HG02763 (cell line): ENCODE data around the gene PHB1.
"Not testable (repeated sequence)": the region's sequence is repeated elsewhere in the genome, so short reads cannot be mapped to it uniquely, and the experiment has no call there.

Experiments used
- ATAC-seq: cut with Tn5 transposase; IDR thresholded peaks from one replicate; pipeline ENCODE4 v1.9.1; 2021; ENCODE audit warnings: mild to moderate bottlenecking, moderate library complexity; ENCODE audit not compliant: unreplicated experiment

PHB1 gene

DNA sequence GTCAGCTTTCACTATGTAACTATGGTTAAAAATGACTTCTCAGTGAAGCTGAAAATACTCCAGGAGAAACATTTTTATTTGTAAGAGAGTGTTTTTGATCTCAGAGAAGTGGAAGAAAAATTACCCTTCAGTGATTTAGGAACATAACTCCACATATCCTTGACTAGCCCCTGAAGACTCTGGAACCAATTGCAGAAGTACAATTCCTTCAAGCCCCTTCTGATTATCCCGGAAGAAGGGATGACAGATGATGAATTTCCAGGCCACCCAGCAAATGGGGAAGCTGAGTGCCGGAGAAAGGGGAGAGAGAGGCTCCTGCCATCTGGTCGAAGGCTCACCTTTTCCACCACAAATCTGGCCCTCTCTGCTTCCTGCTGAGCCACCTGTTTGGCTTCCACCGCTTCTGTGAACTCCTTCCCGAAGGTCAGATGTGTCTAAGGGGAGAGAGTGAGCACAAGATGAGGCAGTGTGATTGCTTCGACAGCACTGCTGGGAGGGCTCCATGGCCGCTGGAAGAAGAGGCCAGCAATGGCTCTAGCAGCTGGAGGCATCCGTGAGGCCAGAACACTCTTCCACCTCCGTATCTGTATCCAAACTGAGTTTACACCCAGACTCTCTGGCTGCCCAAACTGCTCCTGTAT lies 8.1 kb downstream of the PHB1 start:
- ATAC-seq = no peak

DNA sequence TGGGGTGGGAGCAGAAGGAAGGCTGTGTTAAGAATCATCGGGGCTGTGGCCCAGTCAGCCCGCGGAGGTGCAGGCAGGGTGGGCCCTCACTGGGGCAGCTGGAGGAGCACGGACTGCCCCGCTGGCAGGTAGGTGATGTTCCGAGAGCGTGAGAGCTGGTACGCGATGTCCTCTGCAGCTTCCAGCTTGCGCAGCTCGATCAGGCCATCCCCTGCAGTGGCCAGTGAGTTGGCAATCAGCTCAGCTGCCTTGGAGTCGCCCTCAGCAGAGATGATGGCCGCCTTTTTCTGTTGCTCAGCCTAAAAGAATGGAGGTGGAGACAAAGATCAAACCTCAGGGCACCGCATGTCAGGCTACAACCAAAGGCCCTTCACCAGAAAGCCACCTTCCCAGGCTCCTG lies 9.8 kb downstream of the PHB1 start:
- no peak for ATAC-seq

DNA sequence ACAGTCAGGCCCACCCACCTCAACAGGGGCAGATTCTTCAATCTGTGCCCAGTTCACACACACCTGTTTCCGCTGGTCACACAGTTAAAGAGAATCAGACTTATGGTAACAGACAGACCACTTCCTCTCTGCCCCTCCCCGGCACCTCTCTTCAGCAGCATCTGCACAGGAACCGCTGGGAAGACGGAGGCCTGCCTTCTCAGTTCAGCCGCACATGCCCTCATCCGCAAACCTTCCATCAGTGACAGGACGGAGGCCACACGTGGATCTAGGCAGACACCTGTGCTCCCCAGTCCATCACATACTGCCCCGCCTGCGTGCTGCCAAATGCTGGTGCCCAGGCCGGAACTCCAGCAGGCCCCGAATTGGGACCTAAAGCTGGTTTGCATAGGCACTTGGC lies 10.3 kb downstream of the PHB1 start:
- ATAC-seq = no peak

DNA sequence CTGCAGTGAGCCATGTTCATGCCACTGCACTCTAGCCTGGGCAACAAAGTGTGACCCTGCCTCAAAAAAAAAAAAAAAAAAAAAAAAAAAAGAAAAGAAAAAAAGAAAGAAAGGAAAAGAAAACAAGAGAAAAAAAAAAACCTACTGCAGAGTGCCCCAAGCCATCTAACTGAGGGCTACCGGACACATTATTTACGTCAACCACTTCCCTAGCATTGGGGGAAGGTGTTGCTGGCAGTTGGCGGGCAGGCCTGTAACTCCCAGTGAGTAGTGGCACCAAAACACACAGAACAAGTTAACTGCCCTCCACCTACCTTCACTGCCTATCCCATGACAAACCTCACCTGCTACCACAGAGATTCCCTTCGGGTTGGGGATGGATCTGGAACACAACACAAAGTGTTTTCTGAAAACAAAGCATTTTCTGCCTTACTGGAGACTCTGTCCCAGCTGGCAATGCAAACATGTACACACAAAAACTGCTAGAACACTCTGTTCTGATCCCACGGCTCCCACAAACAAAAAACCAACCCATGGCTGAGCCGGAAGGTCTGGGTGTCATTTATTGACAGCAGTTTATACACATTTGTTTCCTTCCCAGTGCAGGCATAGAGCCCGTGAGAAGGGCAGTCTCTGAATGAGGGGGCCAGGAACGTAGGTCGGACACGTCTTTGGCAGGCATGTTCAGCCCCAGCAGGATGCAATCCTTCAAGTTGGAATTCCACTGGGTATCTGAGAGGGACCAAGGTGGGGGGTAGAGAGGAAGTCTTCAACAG lies 11.0 kb downstream of the PHB1 start:
- no peak for ATAC-seq

DNA sequence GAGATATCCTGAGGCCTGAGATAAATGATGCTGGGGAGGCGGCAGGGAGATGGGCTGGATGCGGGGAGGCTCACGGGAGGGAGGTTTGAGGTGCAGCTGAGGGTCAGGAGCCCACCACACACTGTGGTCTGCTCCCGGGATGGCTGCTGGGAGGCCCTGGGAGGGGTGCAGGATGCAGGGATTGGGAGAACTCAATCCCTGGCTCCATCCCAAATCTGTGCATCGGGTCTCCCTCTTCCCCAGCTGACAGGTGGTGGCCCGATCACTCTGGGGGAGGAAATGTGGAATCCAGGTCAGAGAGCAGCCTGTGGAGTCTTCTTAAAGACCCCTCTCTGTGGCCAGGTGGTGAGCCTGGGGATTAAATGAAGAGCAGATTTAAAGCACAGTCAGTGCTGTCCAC lies 12.0 kb downstream of the PHB1 start:
- ATAC-seq = no peak

DNA sequence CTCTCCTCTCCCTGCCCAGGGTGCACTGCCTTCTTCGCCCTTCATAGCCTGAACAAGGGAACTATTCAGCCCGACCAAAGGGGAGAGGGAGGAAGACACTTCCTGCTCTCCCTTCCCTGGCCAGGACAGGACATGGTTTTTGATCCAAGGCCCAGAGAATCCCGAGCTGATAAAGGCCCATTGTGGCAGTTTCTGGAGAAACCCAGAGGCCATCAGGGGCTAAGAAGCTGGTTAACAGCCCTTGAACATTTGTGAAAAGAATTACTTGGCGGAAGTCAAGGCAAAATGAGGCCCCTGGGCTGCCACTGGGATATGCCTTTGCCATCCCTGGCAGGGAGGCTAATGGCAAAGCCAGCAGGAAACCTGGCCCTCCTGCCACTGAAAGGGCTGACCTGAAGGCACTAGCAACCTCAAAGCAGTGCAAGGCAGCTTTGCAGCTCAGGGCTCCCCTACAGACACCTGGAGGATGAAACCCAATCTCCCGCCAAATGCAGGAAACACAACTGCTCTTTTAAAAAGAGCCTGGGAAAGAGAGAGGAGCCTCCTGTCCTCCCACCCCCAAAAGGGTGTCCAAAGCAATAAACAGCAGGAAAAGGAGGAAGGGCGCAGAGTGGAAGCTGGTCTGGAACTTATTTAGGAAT lies 12.6 kb downstream of the PHB1 start:
- ATAC-seq = no peak

DNA sequence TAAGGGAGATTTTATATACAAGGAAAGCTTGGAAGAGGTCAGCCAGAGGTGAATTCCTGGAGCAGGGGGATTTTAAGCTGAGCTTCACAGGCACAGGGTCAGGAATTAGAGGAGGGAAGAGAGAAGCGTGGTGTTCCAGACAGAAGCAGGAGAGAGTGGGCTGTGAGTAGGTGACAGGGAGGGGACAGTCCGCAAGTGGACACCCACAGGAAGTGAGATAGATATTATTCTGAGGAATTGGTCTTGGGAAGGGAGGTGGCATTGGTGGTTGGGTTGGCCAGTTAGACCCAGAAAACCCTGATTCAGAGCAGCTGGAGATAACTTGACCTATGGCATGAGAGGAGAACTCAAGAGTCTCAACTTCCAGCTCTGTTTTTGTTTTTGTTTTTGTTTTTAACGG lies 14.7 kb downstream of the PHB1 start:
- no peak for ATAC-seq

DNA sequence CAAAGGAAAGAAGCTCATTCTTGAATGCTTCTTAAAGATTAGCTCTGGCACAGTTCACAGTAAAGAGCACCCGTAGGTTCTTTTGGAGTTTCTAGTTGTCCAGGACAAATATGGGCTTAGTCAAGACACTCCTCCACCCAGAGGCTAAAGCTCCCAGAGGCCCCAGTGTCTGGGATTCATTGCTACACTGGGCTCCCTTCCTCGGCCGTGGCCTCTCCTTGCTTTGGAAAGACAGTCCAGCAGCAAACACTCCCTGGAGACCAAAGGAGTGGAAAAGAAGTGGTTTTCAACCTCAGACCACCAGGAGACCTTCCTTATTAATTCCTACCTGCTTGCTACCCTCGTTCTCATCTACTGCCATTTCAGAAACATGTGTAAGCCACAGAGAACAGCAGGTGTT lies 17.1 kb downstream of the PHB1 start:
- ATAC-seq = no peak

DNA sequence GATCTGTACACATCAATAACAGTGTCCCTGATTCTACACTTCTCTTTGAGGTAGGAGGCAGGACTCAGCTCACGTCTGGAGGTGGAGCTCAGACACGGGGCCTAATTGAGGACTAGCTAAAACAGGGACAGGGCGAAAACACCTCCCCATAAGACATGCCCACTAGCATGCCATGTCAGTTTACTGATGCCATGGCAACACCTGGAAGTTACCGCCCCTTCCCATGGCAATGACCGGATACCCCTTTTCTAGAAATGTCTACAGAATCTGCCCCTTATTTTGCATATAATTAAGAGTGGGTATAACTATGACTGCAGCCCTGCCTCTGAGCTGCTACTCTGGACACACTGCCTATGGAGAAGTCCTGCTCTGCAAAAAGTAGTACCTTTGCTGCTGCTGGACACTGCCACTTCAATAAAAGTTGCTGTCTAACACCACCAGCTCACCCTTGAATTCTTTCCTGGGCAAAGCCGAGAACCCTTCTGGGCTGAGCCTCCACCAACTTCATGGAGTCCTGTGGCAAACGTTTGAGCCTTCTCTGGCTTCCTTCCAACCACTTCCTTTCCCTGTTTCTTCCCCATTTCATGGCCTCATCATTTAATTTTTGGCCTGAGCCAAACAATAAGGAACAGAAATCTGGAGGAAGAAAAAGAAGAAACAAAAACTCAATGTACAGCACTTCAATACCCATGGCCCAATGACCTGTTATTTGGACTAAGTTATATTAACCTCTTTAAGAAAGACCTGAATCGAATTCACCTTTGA lies 21.0 kb downstream of the PHB1 start:
- ATAC-seq = no peak

DNA sequence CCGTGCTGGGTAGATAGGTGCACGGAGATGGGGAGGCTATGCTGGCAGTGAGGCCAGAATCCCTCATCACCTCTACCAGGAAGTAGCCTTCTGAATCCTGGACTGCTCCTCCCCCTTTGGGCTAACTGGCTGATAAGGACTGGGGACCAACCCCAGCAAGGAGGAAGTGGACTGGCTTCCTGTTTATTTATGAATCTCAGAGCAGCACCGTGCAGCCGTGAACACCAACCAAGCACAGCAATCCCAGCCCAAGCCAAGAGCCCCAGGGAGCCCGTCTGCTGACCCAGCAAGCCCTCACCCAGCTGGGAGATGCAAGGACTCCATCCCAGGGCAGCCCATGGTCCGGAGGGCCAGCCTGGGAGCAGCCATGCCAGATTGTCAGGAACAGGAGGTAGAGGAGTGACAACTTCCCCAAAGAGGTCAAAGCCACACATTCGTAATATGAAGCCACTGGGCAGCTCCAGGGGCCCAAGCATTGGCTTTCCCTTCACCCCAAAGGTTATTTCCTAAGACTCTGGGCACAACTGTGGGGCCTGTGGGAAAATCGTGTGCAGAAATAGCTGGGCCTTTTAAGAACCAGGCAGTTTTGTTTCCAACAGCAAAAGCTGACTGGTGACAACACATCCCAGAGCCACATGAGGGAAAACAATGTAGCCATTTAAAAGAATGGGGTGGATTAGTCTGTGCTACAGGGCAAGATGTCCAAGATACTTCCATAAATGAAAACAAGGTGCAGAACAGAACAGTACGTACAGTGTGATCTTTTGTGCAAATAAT lies 23.9 kb downstream of the PHB1 start:
- ATAC-seq = no peak

DNA sequence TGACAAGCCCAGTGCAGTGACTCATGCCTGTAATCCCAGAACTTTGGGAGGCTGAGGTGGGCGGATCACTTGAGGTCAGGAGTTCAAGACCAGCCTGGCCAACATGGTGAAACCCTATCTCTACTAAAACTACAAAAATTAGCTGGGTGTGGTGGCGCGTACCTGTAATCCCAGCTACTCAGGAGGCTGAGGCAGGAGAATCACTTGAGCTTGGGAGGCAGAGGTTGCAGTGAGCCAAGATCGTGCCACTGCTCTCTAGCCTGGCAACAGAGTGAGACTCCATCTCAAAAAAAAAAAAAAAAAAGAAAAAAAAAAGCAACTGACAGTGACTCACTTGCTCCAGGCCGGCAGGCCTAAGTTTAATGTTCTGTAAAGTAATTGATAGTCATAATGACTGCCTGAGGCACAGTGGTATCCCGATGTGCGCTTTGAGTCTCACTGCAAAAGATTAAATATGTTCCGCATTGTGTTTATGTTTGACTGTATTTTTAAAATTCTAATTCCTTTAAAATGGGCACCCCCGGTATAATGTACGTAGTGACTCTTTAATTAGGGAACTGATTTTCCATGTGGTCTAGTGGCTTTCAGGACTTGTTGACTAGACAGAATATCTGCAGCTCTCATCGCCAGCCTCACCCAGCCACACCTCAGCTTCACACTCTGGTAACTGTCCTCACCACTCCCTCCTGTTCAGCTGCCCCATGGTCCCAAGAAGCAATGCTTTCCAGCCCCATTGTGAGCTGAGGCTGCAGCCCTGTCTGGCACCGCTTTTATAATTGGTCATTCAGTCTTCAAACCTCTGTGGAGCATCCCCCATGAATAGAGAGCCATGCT lies 25.0 kb downstream of the PHB1 start:
- ATAC-seq = not testable (repeated sequence)

DNA sequence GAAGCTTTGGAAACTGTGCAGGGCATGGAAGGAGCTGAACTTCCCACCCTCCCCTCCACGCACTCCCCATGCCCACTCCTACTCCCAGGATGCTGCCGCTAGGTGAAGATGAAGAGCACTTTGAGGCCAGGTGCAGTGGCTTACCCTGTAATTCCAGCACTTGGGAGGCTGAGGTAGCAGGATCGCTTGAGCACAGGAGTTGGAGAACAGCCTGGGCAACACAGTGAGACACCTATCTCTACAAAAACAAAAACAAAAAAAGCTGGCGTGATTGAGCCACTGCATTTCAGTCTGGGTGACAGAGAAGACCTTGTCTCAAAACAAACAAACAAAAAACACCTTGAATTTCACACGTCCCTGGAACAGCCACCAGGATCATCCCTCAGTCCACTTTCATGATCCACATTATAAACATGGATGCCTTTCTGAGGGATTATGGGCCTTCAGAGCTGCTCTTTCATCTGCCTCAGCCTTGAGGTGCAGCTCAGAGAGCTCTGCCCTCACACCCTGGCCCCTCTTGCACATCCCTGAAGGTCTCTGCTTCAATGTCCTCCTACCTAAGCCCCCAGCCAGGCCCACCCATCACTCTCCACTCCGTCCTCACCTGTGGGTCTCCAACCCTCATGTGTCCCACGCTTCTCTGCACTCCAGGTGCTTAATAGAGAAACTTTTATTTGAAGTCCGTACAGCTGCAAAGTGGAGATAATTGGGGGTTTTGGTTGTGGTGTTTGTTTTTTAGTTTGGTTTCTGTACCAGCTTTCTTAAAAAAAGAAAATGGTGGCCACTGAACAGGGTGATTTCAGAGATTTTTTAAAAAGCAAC lies 25.8 kb downstream of the PHB1 start:
- no peak for ATAC-seq

DNA sequence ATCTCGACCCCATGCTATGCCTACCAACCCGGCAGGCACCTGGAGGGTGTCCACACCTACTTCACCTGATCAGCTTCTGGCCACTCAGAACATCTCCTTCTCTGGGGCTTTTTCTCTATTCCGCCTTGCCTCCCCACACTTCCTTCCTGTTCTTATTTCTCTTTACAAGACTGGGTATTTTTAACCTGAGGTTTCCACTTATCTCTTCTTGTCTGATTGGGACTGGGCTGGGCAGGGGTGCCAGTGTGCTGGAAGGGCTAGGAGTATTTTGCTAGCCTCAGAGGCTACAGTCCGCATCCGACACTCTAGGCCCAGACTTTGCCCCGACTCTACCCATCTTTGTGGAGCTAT lies 26.4 kb downstream of the PHB1 start:
- ATAC-seq = no peak

DNA sequence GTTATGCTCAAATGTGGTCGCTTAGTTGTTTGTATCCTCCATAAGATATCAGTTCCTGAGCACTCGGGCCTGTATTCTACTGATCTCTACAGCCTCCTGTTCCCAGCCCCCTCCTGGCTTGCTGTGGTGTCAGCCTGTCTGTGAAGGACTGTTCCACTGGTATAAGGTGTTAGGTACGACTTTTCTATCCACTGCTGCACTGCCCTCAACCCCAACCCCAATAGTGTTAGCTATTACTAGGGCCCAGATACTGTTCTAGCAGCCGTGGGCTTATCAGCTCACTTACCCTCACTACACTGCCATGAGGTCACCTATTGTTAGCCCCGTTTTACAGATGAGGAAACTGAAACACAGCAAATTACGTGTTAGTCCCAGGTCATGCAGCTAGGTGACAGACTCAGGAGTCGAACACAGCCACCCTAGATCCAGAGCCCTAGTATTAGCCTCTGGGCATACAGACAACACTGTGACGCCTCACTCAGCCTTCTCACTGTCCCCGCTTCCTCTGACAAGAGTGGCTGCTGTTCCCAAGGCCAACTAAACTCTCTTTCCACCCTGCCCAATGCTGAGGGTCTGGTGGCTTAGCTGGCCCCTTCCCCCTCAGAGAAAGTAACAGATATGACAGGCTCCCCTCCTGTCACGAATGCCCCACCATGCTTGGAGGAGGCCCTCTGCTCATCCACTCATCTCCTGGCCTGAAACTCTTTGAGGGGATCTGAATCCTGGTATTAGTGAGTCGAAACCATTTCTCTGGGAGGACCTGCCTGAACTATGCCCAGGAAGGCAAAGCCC lies 27.0 kb downstream of the PHB1 start:
- no peak for ATAC-seq

DNA sequence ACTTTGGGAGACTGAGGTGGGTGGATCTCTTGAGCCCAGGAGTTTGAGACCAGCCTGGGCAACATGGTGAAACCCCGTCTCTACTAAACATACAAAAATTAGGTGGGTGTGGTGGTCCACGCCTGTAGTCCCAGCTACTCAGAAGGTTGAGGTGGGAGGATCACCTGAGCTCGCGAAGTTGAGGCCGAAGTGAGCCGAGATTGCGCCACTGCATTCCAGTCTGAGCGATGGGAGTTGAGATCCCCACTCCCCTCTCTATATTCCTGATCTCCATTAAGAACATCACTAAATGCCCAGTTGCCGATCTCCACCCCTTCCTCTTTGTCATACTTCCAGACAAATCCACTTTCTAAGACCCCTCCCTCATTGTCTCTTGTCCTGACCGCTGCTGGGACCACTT lies 28.3 kb downstream of the PHB1 start:
- ATAC-seq = no peak

DNA sequence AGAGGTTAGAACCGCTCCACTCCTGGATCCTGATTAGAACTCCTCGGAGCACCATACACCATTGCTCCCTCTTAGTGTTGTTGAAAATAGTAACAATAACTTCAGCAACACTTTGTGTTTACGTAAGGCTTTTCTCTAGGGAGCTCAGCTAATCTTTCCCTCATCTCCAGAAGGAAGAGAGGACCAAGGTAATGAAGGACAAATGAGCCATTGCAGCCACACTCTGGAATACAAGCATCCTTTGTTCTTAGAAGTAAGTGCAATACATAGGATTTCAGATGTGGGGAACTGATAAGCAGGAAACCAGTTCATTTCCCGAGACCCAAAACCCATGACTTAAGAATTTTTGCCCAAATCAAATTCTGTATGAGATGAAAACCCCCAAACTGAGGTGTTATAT lies 29.7 kb downstream of the PHB1 start:
- ATAC-seq = no peak

DNA sequence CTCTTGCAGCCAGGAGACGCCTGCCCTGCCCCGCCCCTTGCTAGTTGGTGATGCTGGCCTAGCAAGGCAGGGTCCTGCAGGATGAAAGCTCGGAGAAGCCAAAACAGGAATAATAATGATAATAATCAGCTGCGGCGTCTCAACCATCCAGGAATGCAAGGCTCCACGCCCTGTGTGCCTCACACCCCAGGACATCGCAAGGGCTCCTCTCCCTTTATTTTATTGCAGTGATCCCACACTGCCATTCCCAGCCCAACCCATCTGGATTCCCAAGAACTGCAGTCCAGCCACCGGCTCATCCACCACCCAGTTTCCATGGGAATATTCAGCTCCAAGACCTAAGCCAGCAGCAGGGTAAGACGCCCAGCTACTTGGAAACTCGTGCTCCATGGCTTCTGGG lies 31.6 kb downstream of the PHB1 start:
- ATAC-seq = no peak

DNA sequence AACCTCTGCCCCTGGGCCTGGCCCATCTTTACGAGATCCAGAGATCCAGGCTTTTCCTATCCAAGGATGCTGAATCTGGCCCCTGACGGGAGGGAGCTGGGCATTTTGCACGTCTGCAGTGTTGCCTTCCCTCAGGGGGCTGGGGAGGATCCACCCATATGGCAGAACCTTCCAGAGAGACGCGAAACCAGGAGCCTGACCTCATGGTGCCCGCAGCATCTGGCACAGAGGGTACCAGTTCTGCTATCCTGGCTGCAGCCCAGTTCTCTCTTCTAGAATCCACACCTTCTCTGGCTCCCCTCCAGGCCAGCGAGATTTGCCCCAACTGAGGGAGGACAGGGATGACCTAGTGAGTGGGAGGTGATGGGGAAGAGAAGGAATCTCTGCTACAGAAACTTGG lies 32.1 kb downstream of the PHB1 start:
- ATAC-seq = no peak
